H9 (cell line): Measurements from ENCODE around the gene ERN1. TPM values are rescaled to one million over a fixed set of nuclear protein-coding genes. Genes with fewer than 3 reads are reported as not detected.

Experiments
- DNase-seq: peaks from one replicate; pipeline ENCODE4 v3.0.0-alpha.2; 2017
- H2AFZ ChIP-seq: one replicate; pipeline ENCODE4 v1.6.1; 2013; ENCODE audit warnings: mild to moderate bottlenecking, low read length, control low read depth, moderate library complexity
- H2AK5ac ChIP-seq: 2 replicates; pipeline ENCODE4 v1.6.1; 2013; ENCODE audit warnings: low read length, control low read depth, mixed read lengths; ENCODE audit not compliant: insufficient read length
- H2BK120ac ChIP-seq: one replicate; pipeline ENCODE4 v1.6.1; 2013; ENCODE audit warnings: low read depth, mild to moderate bottlenecking, low read length, control low read depth, inconsistent platforms; ENCODE audit not compliant: poor library complexity, severe bottlenecking
- H2BK12ac ChIP-seq: 2 replicates; pipeline ENCODE4 v1.6.1; 2013; ENCODE audit warnings: low read length, control low read depth, mixed read lengths, low read depth; ENCODE audit not compliant: insufficient read length
- H2BK15ac ChIP-seq: 2 replicates; pipeline ENCODE4 v1.6.1; 2013; ENCODE audit warnings: low read depth, low read length, control low read depth
- H2BK20ac ChIP-seq: one replicate; pipeline ENCODE4 v1.6.1; 2013; ENCODE audit warnings: low read depth, mild to moderate bottlenecking, low read length, control low read depth, inconsistent platforms; ENCODE audit not compliant: poor library complexity, severe bottlenecking
- H2BK5ac ChIP-seq: 2 replicates; pipeline ENCODE4 v1.6.1; 2013; ENCODE audit warnings: low read length, control low read depth, mixed read lengths; ENCODE audit not compliant: insufficient read length
- H3K14ac ChIP-seq: 2 replicates; pipeline ENCODE4 v1.6.1; 2013; ENCODE audit warnings: low read length, control low read depth; ENCODE audit not compliant: insufficient read depth
- H3K18ac ChIP-seq: 2 replicates; pipeline ENCODE4 v1.6.1; 2013; ENCODE audit warnings: low read depth, mild to moderate bottlenecking, mixed read lengths, low read length, control low read depth; ENCODE audit not compliant: insufficient read length
- H3K23ac ChIP-seq: 2 replicates; pipeline ENCODE4 v1.6.1; 2013; ENCODE audit warnings: low read length, control low read depth, mixed read lengths, low read depth; ENCODE audit not compliant: insufficient read length
- H3K23me2 ChIP-seq: 2 replicates; pipeline ENCODE4 v1.6.1; 2013; ENCODE audit warnings: low read depth, mild to moderate bottlenecking, mixed read lengths, low read length, control low read depth; ENCODE audit not compliant: insufficient read length, poor library complexity, severe bottlenecking
- H3K27ac ChIP-seq: 2 replicates; pipeline ENCODE4 v1.5.1; 2013; ENCODE audit warnings: low read length, control low read depth, mixed read lengths, low read depth; ENCODE audit not compliant: insufficient read length
- H3K27me3 ChIP-seq: 2 replicates; pipeline ENCODE4 v1.6.1; 2013; ENCODE audit warnings: low read length, control low read depth, inconsistent platforms; ENCODE audit not compliant: insufficient read depth
- H3K4ac ChIP-seq: 2 replicates; pipeline ENCODE4 v1.6.1; 2013; ENCODE audit warnings: low read depth, mild to moderate bottlenecking, control low read depth, inconsistent platforms, low read length, moderate library complexity
- H3K4me1 ChIP-seq: 2 replicates; pipeline ENCODE4 v1.6.1; 2013; ENCODE audit warnings: low read length, control low read depth, inconsistent platforms; ENCODE audit not compliant: insufficient read depth
- H3K4me2 ChIP-seq: 2 replicates; pipeline ENCODE4 v1.6.1; 2013; ENCODE audit warnings: low read length, control low read depth, mixed read lengths; ENCODE audit not compliant: insufficient read length, insufficient read depth
- H3K56ac ChIP-seq: 2 replicates; pipeline ENCODE4 v1.6.1; 2013; ENCODE audit warnings: low read depth, mild to moderate bottlenecking, mixed read lengths, low read length, control low read depth; ENCODE audit not compliant: insufficient read length
- H3K79me1 ChIP-seq: 2 replicates; pipeline ENCODE4 v1.6.1; 2013; ENCODE audit warnings: low read depth, mild to moderate bottlenecking, moderate library complexity, low read length, control low read depth, inconsistent platforms; ENCODE audit not compliant: insufficient read depth, poor library complexity, severe bottlenecking
- H3K79me2 ChIP-seq: 2 replicates; pipeline ENCODE4 v1.6.1; 2013; ENCODE audit warnings: low read length, control low read depth, inconsistent platforms; ENCODE audit not compliant: insufficient read depth
- H3K9ac ChIP-seq: 2 replicates; pipeline ENCODE4 v1.6.1; 2013; ENCODE audit warnings: low read length, control low read depth, mixed read lengths; ENCODE audit not compliant: insufficient read length; ENCODE audit errors: extremely low read depth
- H3K9me3 ChIP-seq: one replicate; pipeline ENCODE4 v1.6.1; 2013; ENCODE audit warnings: low read depth, low read length, inconsistent platforms; ENCODE audit not compliant: control insufficient read depth
- H3T11ph ChIP-seq: one replicate; pipeline ENCODE4 v1.6.1; 2013; ENCODE audit warnings: mild to moderate bottlenecking, low read length, control low read depth, inconsistent platforms
- H4K20me1 ChIP-seq: one replicate; pipeline ENCODE4 v1.6.1; 2013; ENCODE audit not compliant: control insufficient read depth, insufficient read length, insufficient read depth
- H4K5ac ChIP-seq: 2 replicates; pipeline ENCODE4 v1.6.1; 2013; ENCODE audit warnings: low read depth, mild to moderate bottlenecking, mixed read lengths, low read length, control low read depth; ENCODE audit not compliant: insufficient read length
- H4K8ac ChIP-seq: replicated peaks from 2 replicates; pipeline ENCODE4 v1.6.1; 2013; ENCODE audit warnings: low read length, control low read depth, mixed read lengths, low read depth; ENCODE audit not compliant: insufficient read length
- H4K91ac ChIP-seq: 2 replicates; pipeline ENCODE4 v1.6.1; 2013; ENCODE audit warnings: low read depth, mild to moderate bottlenecking, moderate library complexity, mixed read lengths, low read length, control low read depth; ENCODE audit not compliant: insufficient read length
- H3K27ac Mint-ChIP-seq, 3 experiments: 2 replicates in 2 of 3; 3 replicates in 1 of 3; pipeline ENCODE4 v1.8.0; 2020 to 2021; ENCODE audit warnings: mixed read lengths in 3 of 3, mild to moderate bottlenecking in 1 of 3, moderate library complexity in 1 of 3
- H3K27me3 Mint-ChIP-seq: 2 replicates; pipeline ENCODE4 v1.8.0; 2021; ENCODE audit warnings: low read depth, mild to moderate bottlenecking, moderate library complexity, mixed read lengths
- H3K36me3 Mint-ChIP-seq, 3 experiments: 2 replicates in 2 of 3; 3 replicates in 1 of 3; pipeline ENCODE4 v1.8.0; 2020 to 2021; ENCODE audit warnings: low read depth in 3 of 3, mixed read lengths in 3 of 3; ENCODE audit not compliant: insufficient read depth in 1 of 3
- H3K4me1 Mint-ChIP-seq, 2 experiments: 2 replicates each; pipeline ENCODE4 v1.8.0; 2020; ENCODE audit warnings: mixed read lengths in 2 of 2
- H3K4me3 Mint-ChIP-seq, 2 experiments: 2 replicates in 1 of 2; 3 replicates in 1 of 2; pipeline ENCODE4 v1.8.0; 2020 to 2021; ENCODE audit warnings: mild to moderate bottlenecking in 2 of 2, mixed read lengths in 2 of 2, moderate library complexity in 1 of 2
- H3K9me3 Mint-ChIP-seq, 2 experiments: 2 replicates in 1 of 2; 3 replicates in 1 of 2; pipeline ENCODE4 v1.8.0; 2020; ENCODE audit warnings: mild to moderate bottlenecking in 2 of 2, mixed read lengths in 2 of 2, moderate library complexity in 1 of 2
- CTCF ChIP-seq: fragments of 200-600 bp; sonication (generic); conservative IDR thresholded peaks from 3 replicates; pipeline ENCODE4 v1.8.0; 2021; ENCODE audit warnings: antibody characterized with exemption, mild to moderate bottlenecking
- WGBS: extraction: QIAGEN DNeasy Blood & Tissue Kit; methylation state at CpG from one replicate; pipeline ENCODE4 v1.1.7; 2013; ENCODE audit warnings: missing lambda C conversion rate, low lambda C conversion rate, mixed read lengths; ENCODE audit not compliant: insufficient read length; ENCODE audit errors: extremely low coverage; 5-methylcytosine and 5-hydroxymethylcytosine counted together
- total RNA-seq: library from RNA; stranded (reverse); gene quantifications from 2 replicates; pipeline ENCODE4 v1.2.1, GENCODE V29; 2021

ERN1 gene
- total RNA-seq, 1 experiment from 2014 or later, result 5.0 TPM

- Mint-ChIP-seq H3K4me1 (peaks cover 26 to 29% of the 10 kb centered on the region in 2 experiments), H3K36me3 (peaks cover 0 to 17% (median 2%) of the 10 kb centered on the region in 3 experiments; a peak in 4 of 7 replicates), H3K27ac (peak overlapping the region in 1 of 3 experiments; percentile 63; a peak in 1 of 7 replicates), H3K4me3 (no peak overlapping the region), H3K27me3 (no peaks in the 10 kb centered on the region), H3K9me3 (no peaks in the 10 kb centered on the region)
- no peak for TF ChIP-seq CTCF
- Histone ChIP-seq H3K27me3 (no peaks in the 10 kb centered on the region), H2BK15ac (no peak overlapping the region), H2BK5ac (no peak overlapping the region), H3K23me2 (no peaks in the 10 kb centered on the region), H4K91ac (no peak overlapping the region), H3K4me2 (no peak overlapping the region), H3T11ph (no peak overlapping the region), H3K4ac (no peak overlapping the region), H4K20me1 (no peaks in the 10 kb centered on the region), H3K9me3 (no peaks in the 10 kb centered on the region), H2BK12ac (no peak overlapping the region), H3K14ac (no peak overlapping the region), H3K56ac (no peak overlapping the region), H3K18ac (no peak overlapping the region), H3K79me2 (no peaks in the 10 kb centered on the region), H3K23ac (no peak overlapping the region), H2BK120ac (no peak overlapping the region), H2AK5ac (no peak overlapping the region), H4K5ac (no peak overlapping the region), H3K79me1 (no peaks in the 10 kb centered on the region), H2BK20ac (no peak overlapping the region), H4K8ac (no peak overlapping the region), H2AFZ (no peak overlapping the region), H3K9ac (no peak overlapping the region), H3K27ac (no peak overlapping the region), H3K4me1 (peaks cover 3% of the 10 kb centered on the region)
- no CpG with 5 or more reads among the region's 7 CpGs for WGBS
- no peak for DNase-seq
Observed at GRCh38 chr17:64155129-64155528, 25.2 kb upstream of the ERN1 start.
